ENCODE results near the gene RAB19. TPM values are rescaled to one million over a fixed set of nuclear protein-coding genes. Genes with fewer than 3 reads are reported as not detected.

RAB19 gene
- total and polyA plus RNA-seq, 2 of the 13 experiments (the other 11 are each of a cell fraction or from before 2014, with no cell fraction given): 0.31 TPM; not detected in 1

DNA sequence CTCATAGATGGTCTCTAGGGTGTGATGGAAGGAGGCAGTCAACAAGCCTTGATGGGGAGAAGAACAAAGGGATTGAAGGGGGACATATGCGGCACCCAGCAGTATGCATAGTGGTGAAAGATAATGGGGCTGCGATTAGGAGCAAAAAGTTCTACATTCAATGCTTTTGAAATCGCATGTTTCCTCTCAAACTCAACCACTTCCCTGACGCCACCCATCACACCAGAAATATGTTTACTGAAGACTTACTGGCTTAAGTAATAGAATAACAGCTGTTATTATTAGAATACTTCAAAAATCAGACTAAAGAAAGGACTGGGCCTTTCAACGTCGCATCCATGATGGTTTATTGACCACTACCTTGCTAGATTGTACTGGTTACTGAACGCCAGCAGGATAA lies 44.0 kb downstream of the RAB19 start (continued):
- TF ChIP-seq, protein P1, sequence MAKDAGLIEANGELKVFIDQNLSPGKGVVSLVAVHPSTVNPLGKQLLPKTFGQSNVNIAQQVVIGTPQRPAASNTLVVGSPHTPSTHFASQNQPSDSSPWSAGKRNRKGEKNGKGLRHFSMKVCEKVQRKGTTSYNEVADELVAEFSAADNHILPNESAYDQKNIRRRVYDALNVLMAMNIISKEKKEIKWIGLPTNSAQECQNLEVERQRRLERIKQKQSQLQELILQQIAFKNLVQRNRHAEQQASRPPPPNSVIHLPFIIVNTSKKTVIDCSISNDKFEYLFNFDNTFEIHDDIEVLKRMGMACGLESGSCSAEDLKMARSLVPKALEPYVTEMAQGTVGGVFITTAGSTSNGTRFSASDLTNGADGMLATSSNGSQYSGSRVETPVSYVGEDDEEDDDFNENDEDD (CRISPR knock-in tag; IDR thresholded peaks at IDR 0.05; ENCODE audit: borderline replicate concordance): no peak
- TF ChIP-seq HCFC1 (IDR thresholded peaks at IDR 0.05; ENCODE audit: low read depth, low read length) (no peak), TBX2 (CRISPR knock-in tag; IDR thresholded peaks at IDR 0.05; ENCODE audit: borderline replicate concordance) (no peak)
- TF ChIP-seq, protein P2, sequence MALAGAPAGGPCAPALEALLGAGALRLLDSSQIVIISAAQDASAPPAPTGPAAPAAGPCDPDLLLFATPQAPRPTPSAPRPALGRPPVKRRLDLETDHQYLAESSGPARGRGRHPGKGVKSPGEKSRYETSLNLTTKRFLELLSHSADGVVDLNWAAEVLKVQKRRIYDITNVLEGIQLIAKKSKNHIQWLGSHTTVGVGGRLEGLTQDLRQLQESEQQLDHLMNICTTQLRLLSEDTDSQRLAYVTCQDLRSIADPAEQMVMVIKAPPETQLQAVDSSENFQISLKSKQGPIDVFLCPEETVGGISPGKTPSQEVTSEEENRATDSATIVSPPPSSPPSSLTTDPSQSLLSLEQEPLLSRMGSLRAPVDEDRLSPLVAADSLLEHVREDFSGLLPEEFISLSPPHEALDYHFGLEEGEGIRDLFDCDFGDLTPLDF (CRISPR knock-in tag; IDR thresholded peaks at IDR 0.05): no peak
- TF ChIP-seq, protein P3, sequence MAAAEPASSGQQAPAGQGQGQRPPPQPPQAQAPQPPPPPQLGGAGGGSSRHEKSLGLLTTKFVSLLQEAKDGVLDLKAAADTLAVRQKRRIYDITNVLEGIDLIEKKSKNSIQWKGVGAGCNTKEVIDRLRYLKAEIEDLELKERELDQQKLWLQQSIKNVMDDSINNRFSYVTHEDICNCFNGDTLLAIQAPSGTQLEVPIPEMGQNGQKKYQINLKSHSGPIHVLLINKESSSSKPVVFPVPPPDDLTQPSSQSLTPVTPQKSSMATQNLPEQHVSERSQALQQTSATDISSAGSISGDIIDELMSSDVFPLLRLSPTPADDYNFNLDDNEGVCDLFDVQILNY (CRISPR knock-in tag; conservative IDR thresholded peaks at IDR 0.05): no peak

DNA sequence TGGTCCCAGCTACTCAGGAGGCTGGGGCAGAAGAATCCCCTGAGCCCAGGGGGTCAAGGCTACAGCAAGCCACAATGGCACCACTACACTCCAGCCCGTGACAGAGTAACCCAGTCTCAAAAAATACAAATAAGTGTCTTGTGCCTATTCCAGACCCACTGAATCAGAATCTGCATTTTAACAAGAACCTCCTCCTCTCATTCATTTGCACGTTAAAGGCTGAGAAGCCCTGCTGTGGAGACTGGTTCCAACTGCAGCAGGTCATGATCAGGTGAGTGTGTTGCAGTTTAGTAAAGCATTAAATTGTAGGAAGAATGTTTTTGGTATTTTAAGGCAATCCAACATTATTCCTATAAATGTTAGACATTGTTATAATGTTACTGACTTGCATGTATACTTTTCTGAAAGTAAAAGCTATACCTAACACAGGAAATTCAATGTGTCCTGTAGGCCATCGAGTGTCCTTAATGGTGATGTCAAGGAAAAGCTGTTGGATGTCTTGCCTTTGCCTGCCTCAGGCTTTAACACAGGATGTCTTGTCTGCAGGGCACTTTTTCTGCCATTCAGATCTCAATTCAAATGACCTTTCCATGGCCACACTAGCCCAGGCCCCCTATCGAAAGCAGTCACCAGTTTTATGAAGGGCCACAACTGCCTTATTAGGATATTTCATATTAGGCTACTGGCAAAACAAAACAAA lies 45.1 kb downstream of the RAB19 start:
- Histone ChIP-seq H3K4me3 (replicated peaks in 1 of 3; ENCODE audit: insufficient read depth in 1 of 3, low read depth in 2 of 3, low read length in 3 of 3) (no peak overlapping the region), H3K27ac (ENCODE audit: extremely low read length, insufficient read depth, low read length) (no peak overlapping the region), H4K20me1 (ENCODE audit: insufficient read depth, low read length) (no peaks in the 10 kb centered on the region), H3K27me3 (ENCODE audit: control insufficient read depth in 1 of 2, insufficient read depth in 2 of 2, low read length in 2 of 2) (no peaks in the 10 kb centered on the region), H3K79me2 (ENCODE audit: insufficient read depth, low read length) (no peaks in the 10 kb centered on the region), H3K4me1 (ENCODE audit: insufficient read depth, low read length) (peaks cover 4% of the 10 kb centered on the region), H2AFZ (ENCODE audit: low read length) (no peak overlapping the region), H3K36me3 (replicated peaks in 1 of 2; ENCODE audit: control insufficient read depth in 1 of 2, insufficient read depth in 2 of 2, low read length in 2 of 2) (peaks cover 0 to 5% of the 10 kb centered on the region in 2 experiments; a peak in 1 of 5 replicates), H3K9ac (ENCODE audit: insufficient read depth, low read depth, low read length) (no peak overlapping the region), H3K4me2 (ENCODE audit: low read depth, low read length) (no peak overlapping the region), H3K9me3 (ENCODE audit: low read length) (no peaks in the 10 kb centered on the region)
- no peak for DNase-seq (ENCODE audit: low spot score)
- in situ Hi-C loops (cut with HindIII; ENCODE audit: extremely low pct_ligation_motif_present, low pct_unique_long_range_greater_than_20kb) (no loop called here), intact Hi-C loops (cut with micrococcal nuclease; ENCODE audit: unreplicated experiment) (no loop called here)
- POLR2A ChIA-PET: no interaction called here
- WGBS (ENCODE audit: low lambda C conversion rate): 91% methylated on average over 4 of the region's 4 CpGs
- no peak for FAIRE-seq
- ATAC-seq: no peak
- BruUV-seq (replicated peaks): no TSS peak
- CTCF ChIA-PET (ENCODE audit: low intra/inter-chr PET ratio, low total read pairs): no interaction called here
- TF ChIP-seq KAT7 (CRISPR knock-in tag; IDR thresholded peaks at IDR 0.05; ENCODE audit: borderline replicate concordance) (no peak), HHEX (CRISPR knock-in tag; IDR thresholded peaks at IDR 0.05) (no peak), ZNF850 (CRISPR knock-in tag; conservative IDR thresholded peaks at IDR 0.05) (no peak), JUN (CRISPR knock-in tag; IDR thresholded peaks at IDR 0.05) (no peak), ZFAT (CRISPR knock-in tag; conservative IDR thresholded peaks at IDR 0.05) (no peak)

Measured in HepG2 (cell line).